B cell (primary cell): ENCODE results near the gene TMEM255B. TPM values are rescaled to one million over a fixed set of nuclear protein-coding genes. Genes with fewer than 3 reads are reported as not detected.

Source experiments
- ATAC-seq: fragments of 200-7000 bp; cut with Tn5 transposase; one replicate; pipeline ENCODE4 v1.10.0; 2021; ENCODE audit warnings: low read depth, mild to moderate bottlenecking, moderate number of reproducible peaks, moderate library complexity
- CTCF ChIA-PET: fragments of 350-600 bp; sonication (Branson Sonifier 250); formaldehyde crosslinking; loops from one replicate; lab custom pipeline; 2021; ENCODE audit warnings: antibody characterized with exemption, inconsistent platforms; lab: Charles Lee
- POLR2A ChIA-PET: fragments of 350-600 bp; sonication (Branson Sonifier 250); formaldehyde crosslinking; loops from one replicate; lab custom pipeline; 2021; ENCODE audit warnings: antibody characterized with exemption; lab: Charles Lee
- DNase-seq: peaks from one replicate; pipeline ENCODE4 v3.0.0; 2013
- H2AFZ ChIP-seq: 2 replicates; pipeline ENCODE4 v1.6.1; 2012; ENCODE audit warnings: mild to moderate bottlenecking, low read depth, low read length; ENCODE audit not compliant: insufficient read depth, poor library complexity, severe bottlenecking
- H3K27ac ChIP-seq, 2 donors: 1 replicate in 1 of 2; 2 replicates in 1 of 2; pipeline ENCODE4 v1.5.1; 2012 to 2013; ENCODE audit warnings: low read length in 2 of 2, mild to moderate bottlenecking in 2 of 2, moderate library complexity in 1 of 2
- H3K27me3 ChIP-seq, 4 experiments: fragments of 200-600 bp in 1 of 4; sonication (generic) in 1 of 4; replicated peaks in 1 of 4; 1 replicate in 2 of 4; 2 replicates in 2 of 4; pipeline versions ENCODE4 v1.6.1 to v1.7.0; 2013 to 2016; ENCODE audit warnings: low read length in 3 of 4, mild to moderate bottlenecking in 2 of 4, mixed read lengths in 1 of 4, moderate library complexity in 1 of 4; ENCODE audit not compliant: insufficient read depth in 4 of 4, control insufficient read depth in 3 of 4; ENCODE audit errors: control extremely low read depth in 1 of 4
- H3K36me3 ChIP-seq, 2 experiments: replicated peaks in 1 of 2; 1 replicate in 1 of 2; 2 replicates in 1 of 2; pipeline versions ENCODE4 v1.6.1 to v1.7.1; 2013; ENCODE audit warnings: low read length in 1 of 2; ENCODE audit not compliant: insufficient read depth in 2 of 2, control insufficient read depth in 1 of 2; ENCODE audit errors: control extremely low read depth in 1 of 2, extremely low read depth in 1 of 2
- H3K4me1 ChIP-seq, 2 donors: fragments of 200-600 bp in 1 of 2; sonication (generic) in 1 of 2; 1 replicate in 1 of 2; 2 replicates in 1 of 2; pipeline versions ENCODE4 v1.5.1 to v1.6.1; 2013 to 2017; ENCODE audit warnings: low read length in 2 of 2; ENCODE audit not compliant: control insufficient read depth in 2 of 2, insufficient read depth in 2 of 2
- H3K4me2 ChIP-seq: replicated peaks from 2 replicates; pipeline ENCODE3; 2012; ENCODE audit warnings: mild to moderate bottlenecking, low read depth, low read length; ENCODE audit not compliant: poor library complexity, severe bottlenecking
- H3K4me3 ChIP-seq, 5 experiments: fragments of 200-600 bp in 1 of 5; sonication (generic) in 1 of 5; 1 replicate in 3 of 5; 2 replicates in 2 of 5; pipeline versions ENCODE4 v1.5.1 to v1.7.0; 2011 to 2016; ENCODE audit warnings: low read length in 4 of 5, mild to moderate bottlenecking in 4 of 5, low read depth in 2 of 5, control low read depth in 1 of 5, moderate library complexity in 1 of 5; ENCODE audit not compliant: insufficient read depth in 1 of 5; ENCODE audit errors: control extremely low read depth in 1 of 5, extremely low read depth in 1 of 5
- H3K79me2 ChIP-seq: fragments of 200-600 bp; sonication (generic); one replicate; pipeline ENCODE4 v1.6.0; 2016; ENCODE audit warnings: low read length; ENCODE audit not compliant: control insufficient read depth, insufficient read depth
- H3K9ac ChIP-seq: fragments of 200-600 bp; sonication (generic); 2 replicates; pipeline ENCODE4 v1.6.1; 2017; ENCODE audit warnings: mild to moderate bottlenecking, low read length, moderate library complexity
- H3K9me3 ChIP-seq, 3 donors: one replicate each; pipeline versions ENCODE4 v1.6.1 to v1.7.1; 2013; ENCODE audit warnings: low read length in 2 of 3; ENCODE audit not compliant: control insufficient read depth in 2 of 3, insufficient read depth in 1 of 3; ENCODE audit errors: control extremely low read depth in 1 of 3
- H4K20me1 ChIP-seq: 2 replicates; pipeline ENCODE4 v1.6.0; 2012; ENCODE audit warnings: mild to moderate bottlenecking, low read length; ENCODE audit not compliant: insufficient read depth, control insufficient read depth, poor library complexity, severe bottlenecking
- H3K27ac Mint-ChIP-seq: one replicate; pipeline ENCODE4 v1.8.0; 2021; ENCODE audit warnings: mixed read lengths
- H3K27me3 Mint-ChIP-seq: one replicate; pipeline ENCODE4 v1.8.0; 2021; ENCODE audit warnings: mixed read lengths
- H3K4me1 Mint-ChIP-seq: one replicate; pipeline ENCODE4 v1.8.0; 2021; ENCODE audit warnings: mixed read lengths
- H3K4me3 Mint-ChIP-seq: one replicate; pipeline ENCODE4 v1.8.0; 2021; ENCODE audit warnings: mixed read lengths
- H3K9me3 Mint-ChIP-seq: one replicate; pipeline ENCODE4 v1.8.0; 2022; ENCODE audit warnings: mixed read lengths; ENCODE audit not compliant: insufficient read depth
- CTCF ChIP-seq: fragments of 200-600 bp; IDR thresholded peaks from one replicate; pipeline ENCODE4 v1.8.0; 2022; ENCODE audit warnings: antibody characterized with exemption, mild to moderate bottlenecking
- EZH2 ChIP-seq: IDR thresholded peaks from 2 replicates; pipeline ENCODE4 v1.6.1; 2012; ENCODE audit warnings: borderline replicate concordance, low read depth, mild to moderate bottlenecking, moderate library complexity, low read length; ENCODE audit not compliant: insufficient read depth, poor library complexity, severe bottlenecking
- WGBS: methylation state at CpG from one replicate; pipeline ENCODE4 v1.1.5; 2013; ENCODE audit warnings: missing lambda C conversion rate; ENCODE audit not compliant: insufficient coverage; 5-methylcytosine and 5-hydroxymethylcytosine counted together
- intact Hi-C: fragments of 100-400 bp; cut with micrococcal nuclease; formaldehyde crosslinking; loops from one replicate; pipeline ENCODE4 v1.10.0; 2022
- polyA plus RNA-seq: library from polyadenylated mRNA; depleted of rRNA; stranded (reverse); fragments of >200 nt; gene quantifications from 2 replicates; pipeline ENCODE4 v1.2.3, GENCODE V29; 2012
- total RNA-seq, 2 donors: library from RNA; stranded (reverse); fragments of 120-200 nt in 1 of 2; gene quantifications; 1 replicate in 1 of 2; 2 replicates in 1 of 2; pipeline versions ENCODE4 v1.2.3 to v1.2.4, GENCODE V29; 2013 to 2022

The TMEM255B gene
- total and polyA plus RNA-seq, 2 donors (not counting 1 experiment from before 2014, with no cell fraction given), result 2.1 to 8.2 TPM

DNA sequence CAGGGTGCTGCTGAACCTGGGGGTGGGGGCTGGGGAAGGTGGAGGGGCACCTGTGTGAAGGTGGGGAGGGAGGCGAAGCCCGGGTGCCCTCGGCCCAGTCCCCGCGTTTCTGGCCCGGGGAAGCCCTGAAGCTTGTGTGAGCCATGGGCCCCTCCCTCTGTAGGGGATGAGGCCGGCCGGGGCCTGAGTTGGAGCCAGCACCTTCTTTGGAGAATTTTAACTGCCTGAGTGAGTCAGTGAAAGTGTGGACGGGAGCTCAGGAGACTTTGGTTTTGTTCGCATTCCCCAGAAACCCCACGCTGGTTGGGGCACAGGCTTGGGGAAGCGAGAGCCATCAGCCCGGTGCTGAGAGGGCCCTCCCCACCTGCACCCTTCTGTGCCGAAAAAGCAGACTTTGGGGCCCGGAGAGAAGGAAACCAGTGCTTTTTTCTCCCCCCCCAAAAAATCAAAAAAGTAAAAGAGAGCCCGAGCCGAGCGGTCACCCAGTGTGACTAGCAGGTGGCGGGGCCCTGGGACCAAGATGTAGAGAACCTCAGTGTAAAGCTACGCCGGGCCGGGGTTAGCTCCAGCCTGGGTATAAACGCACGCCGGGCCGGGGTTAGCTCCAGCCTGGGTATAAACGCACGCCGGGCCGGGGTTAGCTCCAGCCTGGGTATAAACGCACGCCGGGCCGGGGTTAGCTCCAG lies 45.1 kb downstream of the TMEM255B start:
- no peaks in the 10 kb centered on the region for H4K20me1 ChIP-seq
- H3K79me2 ChIP-seq, result no peaks in the 10 kb centered on the region
- H3K4me2 ChIP-seq, result no peak overlapping the region
- intact Hi-C loops, result no loop called here
- no peak for ATAC-seq
- CTCF ChIA-PET, result no interaction called here
- H3K9ac ChIP-seq, result no peak overlapping the region
- no peak for DNase-seq
- H2AFZ ChIP-seq, result no peak overlapping the region
- POLR2A ChIA-PET, result no interaction called here
- no peaks in the 10 kb centered on the region for H3K4me1 Mint-ChIP-seq
- TF ChIP-seq CTCF, result no peak
- no peaks in the 10 kb centered on the region for H3K27me3 Mint-ChIP-seq
- no peaks in the 10 kb centered on the region for H3K27me3 ChIP-seq
- no peaks in the 10 kb centered on the region for H3K36me3 ChIP-seq
- H3K4me3 ChIP-seq, result no peak overlapping the region
- H3K27ac ChIP-seq, result no peak overlapping the region
- H3K9me3 ChIP-seq, result peaks cover 0 to 29% (median 11%) of the 10 kb centered on the region in 3 donors
- WGBS, result 95% methylated on average over 32 of the region's 34 CpGs
- no peak overlapping the region for H3K27ac Mint-ChIP-seq
- H3K4me3 Mint-ChIP-seq, result no peak overlapping the region
- peaks cover 4% of the 10 kb centered on the region for H3K9me3 Mint-ChIP-seq
- H3K4me1 ChIP-seq, result no peaks in the 10 kb centered on the region

DNA sequence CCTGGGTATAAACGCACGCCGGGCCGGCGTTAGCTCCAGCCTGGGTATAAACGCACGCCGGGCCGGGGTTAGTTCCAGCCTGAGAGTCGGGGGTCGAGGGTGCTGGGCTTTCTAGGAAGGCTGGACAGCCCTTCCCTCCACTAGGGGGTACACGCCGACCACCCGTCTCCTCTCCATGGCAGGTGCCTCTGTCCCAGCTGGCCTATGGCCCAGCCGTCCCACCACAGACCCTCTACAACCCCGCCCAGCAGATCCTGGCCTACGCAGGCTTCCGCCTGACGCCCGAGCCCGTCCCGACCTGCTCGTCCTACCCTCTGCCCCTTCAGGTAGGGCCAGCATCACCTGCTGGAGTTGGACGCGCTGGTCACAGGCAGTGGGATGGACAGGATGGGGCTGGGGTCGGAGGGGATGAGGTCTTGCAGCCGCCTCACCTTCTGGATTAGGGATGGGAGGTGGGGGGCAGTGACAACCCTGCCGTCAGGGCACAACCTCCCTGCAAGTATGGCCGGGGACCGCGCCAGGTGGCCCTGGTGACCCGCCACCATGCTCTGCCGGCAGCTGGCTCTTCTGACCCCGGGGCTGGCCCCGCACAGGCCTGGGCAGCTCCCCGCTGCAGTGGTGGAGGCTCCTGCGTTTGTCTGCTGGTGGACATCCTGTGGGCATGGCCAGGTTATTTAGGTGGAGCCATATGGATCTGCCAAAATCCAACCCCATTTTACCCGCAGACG lies 45.8 kb downstream of the TMEM255B start:
- Histone ChIP-seq H3K9me3 (peaks cover 0 to 35% (median 15%) of the 10 kb centered on the region in 3 donors), H3K27ac (no peak overlapping the region), H3K4me3 (no peak overlapping the region), H3K36me3 (no peaks in the 10 kb centered on the region), H4K20me1 (no peaks in the 10 kb centered on the region), H3K4me2 (no peak overlapping the region), H2AFZ (no peak overlapping the region), H3K4me1 (no peaks in the 10 kb centered on the region), H3K79me2 (no peaks in the 10 kb centered on the region), H3K9ac (no peak overlapping the region), H3K27me3 (no peaks in the 10 kb centered on the region)
- no peaks in the 10 kb centered on the region for H3K27me3 Mint-ChIP-seq
- POLR2A ChIA-PET, result no interaction called here
- peaks cover 5% of the 10 kb centered on the region for H3K9me3 Mint-ChIP-seq
- ATAC-seq (no peak), DNase-seq (no peak)
- H3K4me1 Mint-ChIP-seq, result no peaks in the 10 kb centered on the region
- CTCF ChIA-PET, result no interaction called here
- H3K4me3 Mint-ChIP-seq, result no peak overlapping the region
- TF ChIP-seq CTCF (no peak), EZH2 (no peak)
- no peak overlapping the region for H3K27ac Mint-ChIP-seq
- intact Hi-C loops, result no loop called here
- 92% methylated on average over 38 of the region's 39 CpGs for WGBS
